GM12864 (cell line): ENCODE data around the gene ZBTB47.

Experiments used
- DNase-seq: peaks from one replicate; pipeline ENCODE4 v3.0.0-alpha.2; 2011; ENCODE audit warnings: low read depth
- H3K4me3 ChIP-seq: 2 replicates; pipeline ENCODE4 v1.5.1; 2011; ENCODE audit warnings: mild to moderate bottlenecking, low read depth, low read length, control low read depth
- TF ChIP-seq, protein P1 (sequence below): IDR thresholded peaks from 2 replicates; pipeline ENCODE4 v1.5.1; 2011; ENCODE audit warnings: low read depth, mild to moderate bottlenecking, moderate library complexity, low read length, control low read depth, inconsistent platforms; ENCODE audit errors: missing control alignments

ZBTB47 gene

DNA sequence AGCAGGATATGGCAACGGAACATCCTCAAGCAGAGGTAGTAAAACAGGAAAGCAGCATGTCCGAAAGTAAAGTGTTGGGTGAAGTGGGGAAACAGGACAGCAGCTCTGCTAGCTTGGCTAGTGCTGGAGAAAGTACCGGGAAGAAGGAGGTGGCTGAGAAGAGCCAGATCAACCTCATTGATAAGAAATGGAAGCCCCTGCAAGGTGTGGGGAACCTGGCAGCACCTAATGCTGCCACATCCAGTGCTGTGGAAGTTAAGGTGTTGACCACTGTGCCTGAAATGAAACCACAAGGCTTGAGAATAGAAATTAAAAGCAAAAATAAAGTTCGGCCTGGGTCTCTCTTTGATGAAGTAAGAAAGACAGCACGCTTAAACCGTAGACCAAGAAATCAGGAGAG, 14.3 kb upstream of the ZBTB47 start:
- H3K4me3 ChIP-seq = no peak overlapping the region
- DNase-seq = no peak
- TF ChIP-seq, protein P1, sequence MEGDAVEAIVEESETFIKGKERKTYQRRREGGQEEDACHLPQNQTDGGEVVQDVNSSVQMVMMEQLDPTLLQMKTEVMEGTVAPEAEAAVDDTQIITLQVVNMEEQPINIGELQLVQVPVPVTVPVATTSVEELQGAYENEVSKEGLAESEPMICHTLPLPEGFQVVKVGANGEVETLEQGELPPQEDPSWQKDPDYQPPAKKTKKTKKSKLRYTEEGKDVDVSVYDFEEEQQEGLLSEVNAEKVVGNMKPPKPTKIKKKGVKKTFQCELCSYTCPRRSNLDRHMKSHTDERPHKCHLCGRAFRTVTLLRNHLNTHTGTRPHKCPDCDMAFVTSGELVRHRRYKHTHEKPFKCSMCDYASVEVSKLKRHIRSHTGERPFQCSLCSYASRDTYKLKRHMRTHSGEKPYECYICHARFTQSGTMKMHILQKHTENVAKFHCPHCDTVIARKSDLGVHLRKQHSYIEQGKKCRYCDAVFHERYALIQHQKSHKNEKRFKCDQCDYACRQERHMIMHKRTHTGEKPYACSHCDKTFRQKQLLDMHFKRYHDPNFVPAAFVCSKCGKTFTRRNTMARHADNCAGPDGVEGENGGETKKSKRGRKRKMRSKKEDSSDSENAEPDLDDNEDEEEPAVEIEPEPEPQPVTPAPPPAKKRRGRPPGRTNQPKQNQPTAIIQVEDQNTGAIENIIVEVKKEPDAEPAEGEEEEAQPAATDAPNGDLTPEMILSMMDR = no peak

DNA sequence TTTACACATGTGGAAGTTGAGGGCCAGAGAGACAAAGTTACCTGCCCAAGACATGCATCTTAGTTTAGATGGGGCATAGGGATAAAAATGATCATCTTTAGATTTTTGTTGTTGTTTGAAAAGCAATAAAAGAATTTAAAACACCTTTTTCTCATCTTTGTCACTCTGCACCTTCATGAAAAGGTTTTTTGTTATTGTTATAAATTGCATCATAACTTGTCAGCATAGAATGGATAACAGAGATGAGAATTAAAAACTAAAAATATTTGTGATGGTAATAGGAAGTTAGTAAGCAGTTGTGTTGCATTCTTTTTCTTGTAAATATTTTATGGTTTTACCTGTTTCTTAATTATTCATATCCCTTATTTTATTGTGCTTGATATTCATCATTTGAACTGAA, 13.4 kb upstream of the ZBTB47 start:
- H3K4me3 ChIP-seq = no peak overlapping the region
- TF ChIP-seq, protein P1 = no peak
- no peak for DNase-seq

DNA sequence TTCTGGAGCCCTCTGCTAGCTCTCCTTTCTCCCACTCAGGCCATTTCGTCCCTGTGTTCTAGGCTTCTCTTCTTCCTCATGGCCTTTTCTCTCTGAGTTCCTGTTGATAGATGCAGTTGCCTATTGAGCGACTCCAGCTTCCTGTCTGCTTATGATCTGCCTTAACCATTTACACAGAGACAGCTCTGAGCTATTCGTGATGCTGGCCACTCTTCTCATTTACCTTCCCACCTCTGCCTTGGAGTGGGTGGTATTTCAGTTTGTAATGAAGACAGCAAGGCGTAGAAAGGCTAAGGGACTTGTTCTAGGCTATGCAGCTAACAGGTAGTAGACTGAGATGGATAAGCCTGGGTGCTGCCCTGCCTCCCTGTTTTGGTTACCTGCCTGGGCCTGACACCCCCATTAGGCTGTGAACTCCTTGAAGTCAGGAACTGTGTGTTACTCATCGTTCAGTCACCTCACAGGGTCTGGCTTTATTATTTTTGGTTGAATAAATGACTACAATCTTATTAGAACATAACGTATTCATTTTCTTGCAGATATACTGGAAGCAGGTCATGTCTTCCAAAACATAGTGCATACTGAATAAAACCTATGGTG, 12.6 kb upstream of the ZBTB47 start:
- TF ChIP-seq, protein P1 = no peak
- H3K4me3 ChIP-seq = no peak overlapping the region
- DNase-seq = no peak

DNA sequence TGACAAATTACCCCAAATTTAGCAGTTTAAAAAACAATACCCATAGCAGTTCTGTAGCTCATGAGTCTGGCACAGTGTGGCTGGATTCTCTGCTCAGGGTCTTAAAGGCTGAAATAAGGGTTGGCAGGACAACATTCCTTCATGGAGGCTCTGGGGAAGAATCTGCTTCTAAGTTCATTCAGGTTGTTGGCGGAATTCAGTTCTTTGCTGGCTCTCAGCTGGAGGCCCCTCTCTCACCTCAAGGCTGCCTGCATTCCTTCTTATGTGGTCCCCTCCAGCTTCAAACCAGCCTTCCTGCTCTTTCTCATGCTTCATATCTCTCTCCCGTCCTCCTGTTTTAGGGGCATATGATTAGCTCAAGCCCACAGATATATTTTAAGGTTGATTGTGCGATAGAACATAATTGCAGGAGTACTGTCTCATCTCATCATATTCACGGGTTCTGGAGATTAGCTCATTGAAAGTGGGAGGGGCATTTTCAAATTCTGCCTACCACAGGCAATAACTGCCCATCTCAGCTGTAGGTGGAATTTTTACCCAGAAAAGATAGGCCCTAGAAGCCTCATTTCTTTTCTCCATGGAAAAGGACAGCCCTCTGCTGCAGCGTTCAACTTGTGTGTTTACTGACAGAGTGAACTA, 5.6 kb upstream of the ZBTB47 start:
- DNase-seq = no peak
- TF ChIP-seq, protein P1 = no peak
- no peak overlapping the region for H3K4me3 ChIP-seq

DNA sequence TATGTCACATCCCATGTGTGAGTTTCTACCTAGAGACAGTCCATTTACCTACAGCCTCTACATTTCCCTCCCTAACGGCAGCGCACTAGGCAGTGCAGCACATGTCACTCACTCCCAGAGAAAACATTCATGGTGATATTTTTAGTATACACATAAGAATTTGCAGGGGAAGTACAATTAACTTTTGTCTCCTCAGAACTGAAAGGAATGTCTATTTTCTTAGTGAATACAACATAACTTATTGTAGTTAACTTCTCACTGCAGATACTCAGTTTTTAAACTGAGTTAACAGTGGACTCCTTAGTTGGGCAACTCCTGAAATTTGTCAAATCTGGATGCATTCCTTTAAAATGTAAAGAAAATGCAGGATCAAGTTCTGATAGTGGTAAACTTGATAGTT, 4.5 kb upstream of the ZBTB47 start:
- no peak for DNase-seq
- TF ChIP-seq, protein P1 = no peak

DNA sequence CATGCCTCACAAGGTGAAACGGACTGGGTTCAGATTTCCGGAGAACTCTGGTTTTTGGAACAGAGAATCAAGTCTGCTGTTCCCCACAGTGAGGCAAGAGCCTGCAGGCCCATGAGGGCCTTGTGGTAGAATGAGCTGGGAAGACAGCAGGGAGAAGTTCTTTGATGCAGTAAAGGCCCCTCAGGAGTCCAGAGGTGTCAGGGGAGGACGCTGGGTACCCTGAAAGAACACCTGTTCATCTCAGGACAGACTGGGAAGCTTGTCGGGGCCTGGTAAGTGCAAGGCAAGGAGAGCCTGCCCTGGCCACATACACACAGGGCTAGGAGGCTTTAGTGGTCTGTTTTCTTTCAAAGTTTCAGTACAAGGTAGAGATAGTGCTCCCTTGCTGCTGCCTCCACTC, 3.7 kb upstream of the ZBTB47 start:
- H3K4me3 ChIP-seq = no peak overlapping the region
- DNase-seq = no peak
- TF ChIP-seq, protein P1 = no peak

More for the DNA sequence above, 4.5 kb upstream of the ZBTB47 start:
- H3K4me3 ChIP-seq = no peak overlapping the region
